Stomach (tissue), 4 donors: ENCODE measurements around the gene CELSR1.

Experiments used
- CTCF ChIP-seq, 7 experiments: fragments of 450-650 bp in 4 of 7; fragments of 200-600 bp in 3 of 7; sonication (generic) in 3 of 7; IDR thresholded peaks; one replicate each; pipeline ENCODE4 v1.5.1; 2016 to 2019; ENCODE audit warnings: antibody characterized with exemption in 7 of 7, control low read depth in 2 of 7, mild to moderate bottlenecking in 1 of 7
- EP300 ChIP-seq: sonication (generic); formaldehyde crosslinking; IDR thresholded peaks from one replicate; pipeline ENCODE4 v1.6.1; 2017; ENCODE audit warnings: antibody characterized with exemption
- POLR2A ChIP-seq, 4 donors: fragments of 450-650 bp; IDR thresholded peaks; one replicate each; pipeline ENCODE4 v1.6.1; 2016; ENCODE audit warnings: antibody characterized with exemption in 4 of 4, control low read depth in 2 of 4, mild to moderate bottlenecking in 1 of 4, moderate library complexity in 1 of 4
- POLR2AphosphoS5 ChIP-seq, 3 donors: sonication (generic); formaldehyde crosslinking; IDR thresholded peaks; one replicate each; pipeline ENCODE4 v1.6.1; 2016; ENCODE audit warnings: antibody characterized with exemption in 3 of 3

- TF ChIP-seq POLR2A (IDR thresholded peaks at IDR 0.05): no peak
- no peak for TF ChIP-seq CTCF (IDR thresholded peaks at IDR 0.05)
- no peak for TF ChIP-seq EP300
- TF ChIP-seq POLR2AphosphoS5 (IDR thresholded peaks at IDR 0.05): no peak
Measured at GRCh38 chr22:46499805-46500189, 37.6 kb downstream of the CELSR1 start.
